ENCODE data around the gene CCNB1IP1. TPM values are rescaled to one million over a fixed set of nuclear protein-coding genes. Genes with fewer than 3 reads are reported as not detected.
"Not testable (repeated sequence)": the region's sequence is repeated elsewhere in the genome, so short reads cannot be mapped to it uniquely, and the experiment has no call there.

Gene CCNB1IP1
- polyA plus RNA-seq, 3 donors = 27.7 to 59.4 (median 40.7) TPM

DNA sequence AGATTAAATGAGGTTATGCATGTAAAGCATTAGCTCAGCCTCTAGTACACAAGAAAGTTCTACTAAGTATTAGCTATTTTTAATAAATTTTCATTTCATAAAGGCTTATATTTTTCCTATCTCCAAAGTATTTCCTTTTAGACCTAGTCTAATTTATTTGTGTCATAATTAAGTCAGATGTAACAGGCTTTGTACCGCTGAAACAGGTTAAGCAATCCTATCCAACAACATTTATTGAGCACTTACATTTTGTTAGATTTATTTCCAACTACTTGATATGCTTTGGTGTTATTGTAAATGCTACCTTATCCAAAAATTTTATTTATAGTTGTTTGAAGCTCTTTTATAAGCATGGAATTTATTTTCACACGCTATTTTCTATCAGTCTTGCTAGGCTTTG lies 8.6 kb upstream of the CCNB1IP1 start:
- no peak overlapping the region for H3K27ac ChIP-seq (ENCODE audit: low read depth, low read length)
- WGBS, 3 donors = 47 to 63% (median 60%) methylated on average over 2 of the region's 2 CpGs

DNA sequence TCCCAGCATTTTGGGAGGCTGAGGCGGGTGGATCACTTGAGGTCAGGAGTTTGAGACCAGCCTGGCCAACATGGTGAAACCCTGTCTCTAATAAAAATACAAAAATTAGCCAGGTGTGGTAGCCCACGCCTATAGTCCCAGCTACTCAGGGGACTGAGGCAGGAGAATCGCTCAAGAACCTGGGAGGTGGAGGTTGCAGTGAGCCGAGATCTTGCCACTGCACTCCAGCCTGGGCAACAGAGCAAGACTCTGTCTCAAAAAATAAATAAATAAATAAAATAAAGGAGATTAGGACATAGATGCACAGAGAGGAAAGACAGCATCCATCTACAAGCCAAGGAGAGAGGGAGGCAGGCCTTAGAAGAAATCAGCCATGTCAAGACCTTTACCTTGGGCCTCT lies 8.0 kb upstream of the CCNB1IP1 start:
- 91 to 97% (median 96%) methylated on average over 4 of the region's 4 CpGs for WGBS, 3 donors
- H3K27ac ChIP-seq (ENCODE audit: low read depth, low read length) = not testable (repeated sequence)

DNA sequence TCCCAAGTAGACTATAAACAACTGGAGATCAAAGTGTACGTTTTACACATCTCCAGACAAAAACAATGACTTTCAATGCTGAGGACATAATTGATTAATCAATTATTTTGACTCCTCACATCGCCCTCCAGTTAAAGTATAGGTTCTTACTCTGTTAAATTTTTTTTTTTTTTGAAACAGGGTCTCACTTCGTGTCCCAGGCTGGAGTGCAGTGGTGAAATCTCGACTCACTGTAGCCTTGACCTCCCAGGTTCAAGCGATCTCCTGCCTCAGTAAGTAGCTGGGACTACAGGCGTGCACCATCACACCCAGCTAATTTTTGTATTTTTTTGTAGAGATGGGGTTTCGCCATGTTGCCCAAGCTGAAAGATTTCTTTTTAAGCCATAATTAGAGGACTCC lies 938 bp upstream of the CCNB1IP1 start:
- H3K27ac ChIP-seq (ENCODE audit: low read depth, low read length) = no peak overlapping the region
- 57 to 79% (median 75%) methylated on average over 7 of the region's 7 CpGs for WGBS, 3 donors

GRCh38 chr14:20333494-20333841 lies 389 bp upstream of the CCNB1IP1 start:
- H3K27ac ChIP-seq (ENCODE audit: low read depth, low read length) = no peak overlapping the region
- 2 to 13% (median 9%) methylated on average over 3 of the region's 3 CpGs for WGBS, 3 donors

GRCh38 chr14:20332431-20332787 lies 670 bp downstream of the CCNB1IP1 start:
- no peak overlapping the region for H3K27ac ChIP-seq (ENCODE audit: low read depth, low read length)
- WGBS, 3 donors = 1 to 14% (median 5%) methylated on average over 4 of the region's 4 CpGs

DNA sequence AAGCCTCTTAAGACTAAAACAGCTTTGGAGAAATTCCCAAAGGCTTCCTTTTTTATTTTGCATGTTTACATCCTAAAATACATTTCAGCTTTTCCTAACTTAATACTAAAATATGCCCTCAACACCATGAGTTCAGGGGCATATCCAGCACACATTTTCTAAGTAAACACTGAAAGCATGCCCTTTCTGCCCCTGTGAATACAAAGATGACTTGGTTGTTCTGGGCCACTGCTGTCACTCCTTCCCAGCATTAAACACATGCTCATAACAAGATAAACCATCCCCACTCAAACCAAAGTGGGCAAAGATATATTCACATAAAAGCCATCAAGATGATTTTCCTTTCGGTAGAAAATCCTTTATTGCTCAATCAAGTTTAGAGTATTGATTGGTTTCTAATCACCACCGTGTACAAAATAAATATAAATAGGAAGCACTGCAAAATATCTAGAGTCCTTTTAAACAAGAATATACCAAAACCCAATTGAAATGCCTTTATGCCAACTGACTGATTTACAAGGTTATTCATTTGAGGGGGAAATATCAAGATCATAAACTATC lies 1.9 kb downstream of the CCNB1IP1 start:
- WGBS, 3 donors = 27 to 77% (median 72%) methylated on average over 2 of the region's 2 CpGs
- H3K27ac ChIP-seq (ENCODE audit: low read depth, low read length) = no peak overlapping the region

GRCh38 chr14:20329355-20329754 lies 3.7 kb downstream of the CCNB1IP1 start:
- WGBS, 3 donors = 38 to 90% (median 57%) methylated on average over 2 of the region's 2 CpGs
- H3K27ac ChIP-seq (ENCODE audit: low read depth, low read length) = no peak overlapping the region

GRCh38 chr14:20328705-20329104 lies 4.4 kb downstream of the CCNB1IP1 start:
- no peak overlapping the region for H3K27ac ChIP-seq (ENCODE audit: low read depth, low read length)
- 46 to 53% (median 50%) methylated on average over 2 of the region's 2 CpGs for WGBS, 3 donors

DNA sequence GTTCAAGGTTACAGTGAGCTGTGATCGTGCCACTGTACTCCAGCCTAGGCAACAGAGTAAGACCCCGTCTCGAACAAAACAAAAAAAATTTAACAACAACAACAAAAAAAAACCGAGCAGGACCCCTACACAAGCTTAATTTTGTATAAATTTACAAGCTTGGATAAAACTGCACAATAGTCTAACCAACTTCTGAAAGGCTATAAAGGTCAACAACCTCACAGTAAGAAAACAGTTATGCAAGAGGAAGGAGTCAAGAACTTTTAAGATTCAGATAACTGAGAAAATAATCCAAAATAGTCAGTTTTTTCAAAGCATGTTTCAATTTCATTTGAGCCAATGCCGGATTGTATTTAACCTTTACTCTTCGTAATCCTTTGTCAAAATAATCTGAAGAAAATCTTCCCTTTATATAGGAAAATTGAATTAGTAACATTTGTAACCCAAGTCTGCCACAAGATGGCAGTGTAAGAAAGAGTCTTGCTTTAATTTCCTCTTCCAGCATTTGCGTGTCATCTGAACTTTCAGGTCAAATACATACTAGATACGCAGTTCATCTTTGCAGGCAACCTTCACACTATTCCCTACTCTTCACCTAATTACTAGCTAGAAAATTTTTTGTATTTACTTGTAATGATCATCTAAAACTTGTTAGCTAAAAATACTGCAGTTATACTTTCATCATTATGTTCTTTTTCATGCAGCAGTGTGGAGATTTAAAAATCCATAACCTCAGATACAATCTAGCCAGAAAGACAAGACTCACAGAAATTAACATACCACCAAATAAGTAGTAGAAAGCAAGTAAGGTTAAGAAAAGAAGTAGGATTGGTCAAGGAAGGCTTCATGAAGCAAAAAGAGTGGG lies 5.8 kb downstream of the CCNB1IP1 start:
- H3K27ac ChIP-seq (ENCODE audit: low read depth, low read length) = no peak overlapping the region
- 36 to 47% (median 46%) methylated on average over 8 of the region's 8 CpGs for WGBS, 3 donors

- no peak overlapping the region for H3K27ac ChIP-seq (ENCODE audit: low read depth, low read length)
- whole genome bisulfite sequencing, 3 donors = 91 to 99% (median 96%) methylated on average over 16 of the region's 16 CpGs
These were observed 15.4 kb downstream of the CCNB1IP1 start for GRCh38 chr14:20317720-20318119.

GRCh38 chr14:20314026-20314425 lies 19.1 kb downstream of the CCNB1IP1 start:
- WGBS, 3 donors = 84 to 93% (median 87%) methylated on average over 2 of the region's 2 CpGs
- H3K27ac ChIP-seq (ENCODE audit: low read depth, low read length) = no peak overlapping the region

DNA sequence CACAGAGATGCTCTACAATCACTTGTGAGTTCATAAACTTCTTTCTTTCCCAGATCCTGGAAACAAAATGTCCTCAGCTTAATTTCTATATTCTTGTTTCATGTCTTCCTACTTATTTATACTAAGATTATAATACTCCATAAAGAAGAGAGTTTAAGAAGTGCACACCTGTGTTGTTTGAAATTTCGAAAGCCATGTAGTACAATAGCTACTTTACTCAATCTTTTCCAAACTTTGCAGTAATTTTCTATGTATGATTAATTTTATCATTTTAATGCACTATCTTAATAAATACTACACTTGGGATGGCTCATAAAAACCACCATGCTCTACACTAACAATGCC lies 27.0 kb downstream of the CCNB1IP1 start:
- no peak overlapping the region for H3K27ac ChIP-seq (ENCODE audit: low read depth, low read length)
- 95 to 100% (median 100%) methylated on average over 1 of the region's 1 CpG for WGBS, 3 donors

- 0 to 1% (median 0%) methylated on average over 27 of the region's 27 CpGs for WGBS, 3 donors
- no peak within 1 kb of the TSS for H3K27ac ChIP-seq (ENCODE audit: low read depth, low read length)
These were observed 27.6 kb downstream of the CCNB1IP1 start, which contains the start of gene TTC5 for GRCh38 chr14:20305265-20306078. TTC5 (minus strand) TSS chr14:20305951; CDS start chr14:20305937, 14 bp downstream.

GRCh38 chr14:20302042-20302755 lies 30.9 kb downstream of the CCNB1IP1 start:
- 79 to 93% (median 84%) methylated on average over 1 of the region's 1 CpG for WGBS, 3 donors
- H3K27ac ChIP-seq (ENCODE audit: low read depth, low read length) = no peak overlapping the region

- WGBS, 3 donors = 69 to 84% (median 71%) methylated on average over 4 of the region's 4 CpGs
These were observed 38.0 kb downstream of the CCNB1IP1 start for GRCh38 chr14:20295067-20295466.

GRCh38 chr14:20294636-20295035 lies 38.4 kb downstream of the CCNB1IP1 start:
- 91 to 93% (median 92%) methylated on average over 2 of the region's 2 CpGs for WGBS, 3 donors

More at GRCh38 chr14:20295067-20295466, 38.0 kb downstream of the CCNB1IP1 start:
- no peak overlapping the region for H3K27ac ChIP-seq (ENCODE audit: low read depth, low read length)

GRCh38 chr14:20281998-20282397 lies 51.1 kb downstream of the CCNB1IP1 start:
- whole genome bisulfite sequencing, 3 donors = 100% methylated on average over 1 of the region's 1 CpG
- not testable (repeated sequence) for H3K27ac ChIP-seq (ENCODE audit: low read depth, low read length)

More at GRCh38 chr14:20294636-20295035, 38.4 kb downstream of the CCNB1IP1 start:
- H3K27ac ChIP-seq (ENCODE audit: low read depth, low read length) = no peak overlapping the region

DNA sequence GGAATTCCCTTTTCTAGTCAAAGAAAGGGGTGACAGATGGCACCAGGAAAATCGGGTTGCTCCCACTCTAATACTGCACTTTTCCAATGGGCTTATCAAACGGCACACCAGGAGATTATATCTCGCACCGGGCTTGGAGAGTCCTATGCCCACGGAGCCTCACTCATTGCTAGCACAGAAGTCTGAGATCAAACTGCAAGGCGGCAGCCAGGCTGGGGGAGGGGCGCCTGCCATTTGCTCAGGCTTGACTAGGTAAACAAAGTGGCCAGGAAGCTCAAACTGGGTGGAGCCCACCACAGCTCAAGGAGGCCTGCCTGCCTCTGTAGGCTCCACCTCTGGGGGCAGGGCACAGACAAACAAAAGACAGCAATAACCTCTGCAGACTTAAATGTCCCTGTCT lies 52.8 kb downstream of the CCNB1IP1 start:
- WGBS, 3 donors = 95 to 98% (median 97%) methylated on average over 7 of the region's 7 CpGs
- H3K27ac ChIP-seq (ENCODE audit: low read depth, low read length) = not testable (repeated sequence)

DNA sequence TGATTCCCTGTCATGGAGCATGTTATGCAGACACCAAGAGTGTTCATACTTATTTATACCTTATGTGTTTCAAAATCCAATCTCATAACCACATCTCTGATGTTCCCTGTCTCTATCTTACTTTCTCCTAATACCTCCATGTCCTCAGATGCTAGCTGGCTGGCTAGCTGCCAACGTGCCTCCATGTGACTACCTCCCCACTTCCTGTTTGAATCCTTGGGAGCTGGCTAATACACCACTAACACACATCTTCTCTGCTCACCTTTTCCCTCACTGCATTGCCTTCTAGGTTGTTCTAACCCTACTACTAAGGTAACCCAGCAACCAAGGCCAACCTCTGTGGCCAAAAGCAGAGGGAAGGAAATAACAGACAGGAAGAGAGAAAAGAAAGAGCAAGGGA lies 54.7 kb downstream of the CCNB1IP1 start:
- H3K27ac ChIP-seq (ENCODE audit: low read depth, low read length) = no peak overlapping the region
- WGBS, 3 donors = 31 to 57% (median 33%) methylated on average over 1 of the region's 1 CpG

Measured in adipose tissue (tissue), 3 donors.